ENCODE results near the gene RCAN2. TPM values are rescaled to one million over a fixed set of nuclear protein-coding genes. Genes with fewer than 3 reads are reported as not detected.

The RCAN2 gene
- total and polyA plus RNA-seq, 11 donors, result 86.4 to 331 (median 311) TPM

- WGBS, 4 donors, result 33 to 46% (median 41%) methylated on average over 2 of the region's 2 CpGs
- Histone ChIP-seq H3K4me1 (peaks cover 0 to 90% (median 51%) of the 10 kb centered on the region in 12 donors), H3K27ac (peak overlapping the region in 5 of 12 donors; percentile 5 to 44 (median 13)), H3K27me3 (no peaks in the 10 kb centered on the region), H3K4me3 (no peak overlapping the region), H3K9me3 (no peaks in the 10 kb centered on the region), H3K36me3 (peaks cover 0 to 4% (median 0%) of the 10 kb centered on the region in 9 donors)
- TF ChIP-seq CTCF (IDR thresholded peaks at IDR 0.05) (no peak), POLR2A (IDR thresholded peaks at IDR 0.05) (no peak)
- intact Hi-C loops (cut with DNase I), result no loop called here
- DNase-seq (no peak), ATAC-seq (peak in 1 of 4 donors; percentile 30)
Measured at GRCh38 chr6:46469021-46469420, 22.2 kb downstream of the RCAN2 start.

- peaks cover 0 to 88% (median 52%) of the 10 kb centered on the region in 12 donors for H3K4me1 ChIP-seq
- H3K36me3 ChIP-seq, result peaks cover 0 to 4% (median 0%) of the 10 kb centered on the region in 9 donors
- H3K9me3 ChIP-seq, result no peaks in the 10 kb centered on the region
- ATAC-seq (peak in 1 of 4 donors; percentile 13), DNase-seq (no peak)
- H3K27me3 ChIP-seq, result no peaks in the 10 kb centered on the region
- no peak for TF ChIP-seq CTCF (IDR thresholded peaks at IDR 0.05)
- no peak for TF ChIP-seq POLR2A (IDR thresholded peaks at IDR 0.05)
- intact Hi-C loops (cut with DNase I), result no loop called here
- no peak overlapping the region for H3K4me3 ChIP-seq
- 53 to 64% (median 59%) methylated on average over 9 of the region's 9 CpGs for WGBS, 4 donors
- peak overlapping the region in 5 of 12 donors; percentile 12 to 44 (median 22) for H3K27ac ChIP-seq
Measured at GRCh38 chr6:46468403-46469010, 22.7 kb downstream of the RCAN2 start.

- intact Hi-C loops (cut with DNase I), result no loop called here
- Histone ChIP-seq H3K27ac (peak overlapping the region in 4 of 12 donors; percentile 0 to 27 (median 8)), H3K4me3 (no peak overlapping the region), H3K27me3 (no peaks in the 10 kb centered on the region), H3K9me3 (no peaks in the 10 kb centered on the region), H3K36me3 (peaks cover 0 to 4% (median 0%) of the 10 kb centered on the region in 9 donors), H3K4me1 (peaks cover 0 to 79% (median 41%) of the 10 kb centered on the region in 12 donors)
- TF ChIP-seq POLR2A (IDR thresholded peaks at IDR 0.05), result no peak
- no peak for TF ChIP-seq CTCF (IDR thresholded peaks at IDR 0.05)
- WGBS, 4 donors, result 35 to 61% (median 52%) methylated on average over 4 of the region's 4 CpGs
- DNase-seq (no peak), ATAC-seq (no peak)
Measured at GRCh38 chr6:46466570-46466969, 24.7 kb downstream of the RCAN2 start.

- Histone ChIP-seq H3K4me1 (peaks cover 0 to 70% (median 33%) of the 10 kb centered on the region in 12 donors), H3K27ac (peak overlapping the region in 1 of 12 donors; percentile 0), H3K4me3 (no peak overlapping the region), H3K9me3 (no peaks in the 10 kb centered on the region), H3K27me3 (no peaks in the 10 kb centered on the region), H3K36me3 (peaks cover 0 to 9% (median 0%) of the 10 kb centered on the region in 9 donors)
- no peak for TF ChIP-seq CTCF (IDR thresholded peaks at IDR 0.05)
- no peak for TF ChIP-seq POLR2A (IDR thresholded peaks at IDR 0.05)
- no peak for DNase-seq
- intact Hi-C loops (cut with DNase I), result no loop called here
- WGBS, 4 donors, result 38 to 59% (median 57%) methylated on average over 4 of the region's 4 CpGs
- ATAC-seq, result peak in 2 of 4 donors; percentile 29 to 30
Measured at GRCh38 chr6:46465294-46466165, 25.7 kb downstream of the RCAN2 start.

Data from heart left ventricle (tissue), 16 donors.